Activated CD4-positive, alpha-beta memory T cell treated with anti-CD3 and anti-CD28 coated beads for 36 hours (primary cell): Measurements from ENCODE around the gene CLCN2. TPM values are rescaled to one million over a fixed set of nuclear protein-coding genes. Genes with fewer than 3 reads are reported as not detected.

Experiments
- CTCF ChIA-PET: fragments of 350-600 bp; sonication (Branson Sonifier 250); formaldehyde crosslinking; loops from one replicate; lab custom pipeline; 2021; ENCODE audit warnings: antibody characterized with exemption, inconsistent platforms; lab: Charles Lee
- POLR2A ChIA-PET: fragments of 350-600 bp; sonication (Branson Sonifier 250); formaldehyde crosslinking; loops from one replicate; lab custom pipeline; 2021; ENCODE audit warnings: antibody characterized with exemption; lab: Charles Lee
- DNase-seq: peaks from one replicate; pipeline ENCODE4 v3.0.0-alpha.2; 2020
- H3K27ac Mint-ChIP-seq: one replicate; pipeline ENCODE4 v1.8.0; 2021; ENCODE audit warnings: mixed read lengths
- H3K27me3 Mint-ChIP-seq: one replicate; pipeline ENCODE4 v1.8.0; 2021; ENCODE audit warnings: mixed read lengths
- H3K36me3 Mint-ChIP-seq: one replicate; pipeline ENCODE4 v1.8.0; 2021; ENCODE audit warnings: mixed read lengths
- H3K4me1 Mint-ChIP-seq: one replicate; pipeline ENCODE4 v1.8.0; 2021; ENCODE audit warnings: low read depth, mixed read lengths
- H3K4me3 Mint-ChIP-seq: one replicate; pipeline ENCODE4 v1.8.0; 2021; ENCODE audit warnings: mild to moderate bottlenecking, mixed read lengths
- H3K9me3 Mint-ChIP-seq: one replicate; pipeline ENCODE4 v1.8.0; 2021; ENCODE audit warnings: mixed read lengths
- intact Hi-C: fragments of 100-400 bp; cut with micrococcal nuclease; formaldehyde crosslinking; loops from one replicate; pipeline ENCODE4 v1.15.1; 2023
- total RNA-seq, 2 experiments: library from RNA; stranded (reverse); gene quantifications; one replicate each; pipeline ENCODE4 v1.2.3, GENCODE V29; 2021

CLCN2 gene
- total RNA-seq, 2 experiments from 2014 or later: 3.2 to 3.7 TPM

- Mint-ChIP-seq H3K27me3 (no peaks in the 10 kb centered on the region), H3K27ac (no peak overlapping the region), H3K36me3 (no peaks in the 10 kb centered on the region), H3K9me3 (no peaks in the 10 kb centered on the region), H3K4me3 (no peak overlapping the region), H3K4me1 (peaks cover 6% of the 10 kb centered on the region)
- intact Hi-C loops: no loop called here
- CTCF ChIA-PET: interaction anchor here (1.2 kb wide), 1 partner anchor 14 kb away, joined by 3 read pairs; no protein-coding TSS in a partner anchor
- POLR2A ChIA-PET: no interaction called here
- DNase-seq: no peak
Observed at GRCh38 chr3:184357248-184358123, 3.9 kb downstream of the CLCN2 start.

DNA sequence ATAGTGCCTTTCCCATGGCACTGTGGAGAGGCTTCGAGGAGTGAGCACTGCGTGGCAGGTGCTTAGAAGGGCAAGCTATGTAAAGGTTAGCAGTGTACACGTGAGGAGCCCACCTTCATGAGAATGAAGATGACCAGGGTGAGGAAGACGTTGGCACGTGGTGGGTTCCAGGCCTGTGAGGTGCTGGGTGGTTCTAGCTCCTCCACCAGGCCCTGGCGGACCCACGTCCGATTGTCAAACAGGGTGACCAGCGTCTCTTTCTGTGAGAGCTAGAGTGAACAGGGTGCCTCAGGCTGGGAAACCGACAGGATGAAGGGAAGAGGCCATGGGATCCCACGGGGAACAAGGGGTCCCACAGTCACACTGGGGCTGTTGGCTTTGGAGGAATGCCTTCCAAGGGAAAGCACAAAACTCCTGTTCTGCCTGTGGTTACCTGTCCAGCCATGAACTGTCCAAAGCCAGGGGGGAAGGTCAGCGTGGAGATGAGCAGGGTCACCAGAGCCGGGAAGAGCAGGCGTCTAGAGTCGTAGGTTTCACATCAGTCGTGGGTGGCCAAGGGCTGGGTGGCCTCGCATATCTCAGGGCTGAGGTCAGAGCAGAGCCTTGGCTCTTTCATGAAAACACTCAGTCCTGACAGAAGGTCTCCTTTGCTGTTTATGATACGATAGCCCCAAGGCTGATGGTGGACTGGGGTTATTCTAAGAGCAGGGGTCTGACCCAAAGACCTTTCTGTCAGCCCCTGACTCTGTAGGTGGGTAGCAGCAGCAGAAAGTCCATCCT is 6.0 kb downstream of the CLCN2 start:
- intact Hi-C loops: no loop called here
- Mint-ChIP-seq H3K4me1 (peaks cover 1% of the 10 kb centered on the region), H3K4me3 (no peak overlapping the region), H3K27me3 (no peaks in the 10 kb centered on the region), H3K9me3 (no peaks in the 10 kb centered on the region), H3K36me3 (no peaks in the 10 kb centered on the region), H3K27ac (no peak overlapping the region)
- no peak for DNase-seq
- POLR2A ChIA-PET: interaction anchor here (0.6 kb wide), 1 partner anchor 829 kb away, joined by 3 read pairs; no protein-coding TSS in a partner anchor
- CTCF ChIA-PET: interaction anchor here (0.6 to 3.7 kb wide), 7 partner anchors 10 to 189 kb away, joined by 3 to 23 read pairs (median 9); partner anchors contain the start of gene FAM131A

DNA sequence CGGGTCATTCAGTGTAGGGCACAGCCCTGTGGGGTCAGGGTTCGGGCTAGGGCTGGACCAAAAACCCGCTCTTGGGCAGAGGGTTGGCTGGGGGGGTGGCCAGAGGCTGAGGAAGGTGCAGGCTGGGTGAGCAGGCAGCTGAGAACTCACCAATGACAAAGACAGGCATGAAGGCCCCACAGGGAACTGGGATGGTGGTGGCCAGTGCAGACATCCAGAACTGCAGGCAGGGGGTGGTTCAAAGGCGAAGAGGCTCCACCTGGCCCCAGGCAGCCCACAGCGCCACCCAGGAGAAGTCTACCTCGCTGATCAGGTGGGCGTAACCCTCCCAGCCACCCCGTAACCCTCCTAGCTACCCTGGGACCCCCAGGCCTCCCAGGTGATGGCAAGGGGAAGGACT is 6.7 kb downstream of the CLCN2 start:
- H3K27ac Mint-ChIP-seq: no peak overlapping the region
- H3K36me3 Mint-ChIP-seq: no peaks in the 10 kb centered on the region
- H3K9me3 Mint-ChIP-seq: no peaks in the 10 kb centered on the region
- no peaks in the 10 kb centered on the region for H3K27me3 Mint-ChIP-seq
- POLR2A ChIA-PET: no interaction called here
- CTCF ChIA-PET: interaction anchor here (0.6 to 3.7 kb wide), 8 partner anchors 9 to 190 kb away, joined by 3 to 23 read pairs (median 8); partner anchors contain the start of gene FAM131A
- intact Hi-C loops: no loop called here
- no peak for DNase-seq
- H3K4me1 Mint-ChIP-seq: no peaks in the 10 kb centered on the region
- H3K4me3 Mint-ChIP-seq: no peak overlapping the region

DNA sequence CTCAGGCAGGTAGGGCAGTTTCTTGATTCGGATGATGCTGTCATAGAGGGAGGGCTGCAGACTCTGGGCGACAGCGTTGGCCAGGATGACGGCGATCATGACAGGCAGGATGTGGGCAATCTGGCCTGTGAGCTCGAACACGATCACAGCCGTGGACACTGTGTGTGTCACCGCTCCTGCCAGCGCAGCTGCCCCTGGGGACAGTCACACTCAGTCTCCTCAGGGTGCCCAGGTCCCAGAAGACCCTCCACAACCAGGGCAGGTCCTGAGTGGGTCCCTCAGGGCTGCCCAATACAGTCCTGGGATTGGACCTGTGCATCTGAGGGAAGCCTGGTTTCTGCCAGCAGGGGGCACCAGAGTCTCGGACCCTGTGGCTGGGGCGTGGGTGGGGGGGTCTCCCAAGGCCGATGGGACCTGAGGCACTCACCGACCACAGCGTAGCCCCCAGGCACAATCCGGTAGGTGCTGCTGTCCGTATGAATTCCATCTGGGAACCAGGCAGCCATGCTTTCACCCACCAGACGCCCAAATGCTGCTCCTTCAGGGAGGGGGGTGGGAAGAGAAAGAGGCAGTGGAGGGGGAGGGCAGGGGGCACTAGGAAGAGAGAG is 7.2 kb downstream of the CLCN2 start:
- no peaks in the 10 kb centered on the region for H3K36me3 Mint-ChIP-seq
- CTCF ChIA-PET: interaction anchor here (0.6 to 3.7 kb wide), 19 partner anchors 8 to 220 kb away, joined by 3 to 23 read pairs (median 6); partner anchors contain the start of genes CLCN2, FAM131A and POLR2H
- H3K27me3 Mint-ChIP-seq: no peaks in the 10 kb centered on the region
- intact Hi-C loops: no loop called here
- H3K27ac Mint-ChIP-seq: no peak overlapping the region
- no peak overlapping the region for H3K4me3 Mint-ChIP-seq
- peak; percentile 74 for DNase-seq
- POLR2A ChIA-PET: no interaction called here
- no peaks in the 10 kb centered on the region for H3K4me1 Mint-ChIP-seq
- H3K9me3 Mint-ChIP-seq: no peaks in the 10 kb centered on the region

DNA sequence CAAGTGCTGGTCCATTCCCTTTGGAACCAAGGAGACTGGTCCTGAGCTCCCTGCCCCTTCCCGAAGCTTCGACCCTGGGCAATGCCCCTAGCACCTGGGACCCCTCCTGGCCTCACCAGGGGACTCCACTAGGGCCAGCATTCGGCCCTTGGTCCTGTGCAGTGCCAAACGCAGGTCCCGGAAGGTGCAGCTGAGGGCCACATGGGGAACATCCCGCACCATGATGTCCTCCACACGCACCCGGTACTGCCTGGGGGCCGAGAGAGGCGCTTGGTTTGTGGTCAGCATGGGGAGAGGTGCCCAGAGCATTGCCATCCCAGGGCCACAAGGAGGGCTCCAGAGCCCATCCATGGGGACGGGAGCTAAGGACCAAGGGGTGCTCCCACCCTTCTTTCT is 7.9 kb downstream of the CLCN2 start:
- POLR2A ChIA-PET: no interaction called here
- CTCF ChIA-PET: interaction anchor here (0.7 to 3.7 kb wide), 18 partner anchors 8 to 219 kb away, joined by 3 to 23 read pairs (median 6); partner anchors contain the start of genes CLCN2, FAM131A and POLR2H
- intact Hi-C loops: no loop called here
- Mint-ChIP-seq H3K9me3 (no peaks in the 10 kb centered on the region), H3K27me3 (no peaks in the 10 kb centered on the region), H3K4me3 (no peak overlapping the region), H3K4me1 (no peaks in the 10 kb centered on the region), H3K36me3 (no peaks in the 10 kb centered on the region), H3K27ac (no peak overlapping the region)
- DNase-seq: no peak

DNA sequence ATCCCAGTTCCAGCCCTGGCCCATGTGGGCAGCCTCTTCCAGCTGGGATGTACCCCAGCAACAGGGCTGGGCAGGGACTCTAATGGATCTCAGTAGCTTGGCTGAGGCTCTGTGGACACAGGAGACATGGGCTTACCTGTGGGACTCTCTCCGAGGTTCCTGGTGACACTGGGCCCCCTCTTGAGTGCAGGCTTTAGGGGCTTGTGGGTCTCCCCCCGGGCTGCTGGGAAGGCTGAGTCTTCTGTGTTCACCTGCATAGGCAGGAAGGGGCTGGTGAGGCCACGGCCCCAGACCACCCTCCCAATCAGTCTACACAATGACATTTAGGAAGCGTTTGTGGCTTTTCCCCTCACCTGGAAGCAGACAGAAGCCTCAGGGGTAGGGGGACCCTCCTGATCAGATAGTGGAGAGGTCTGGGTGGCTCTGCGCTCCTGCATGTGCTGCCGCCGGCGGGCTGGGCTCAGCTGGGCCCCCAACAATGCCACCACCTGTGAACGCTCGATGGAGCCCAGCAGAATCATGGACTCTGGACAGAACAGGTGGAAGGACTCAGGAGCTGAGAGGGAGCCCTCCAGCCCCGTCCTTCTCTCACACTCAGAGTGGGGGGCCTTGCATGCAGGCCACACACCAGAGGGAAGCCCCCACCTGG is 8.4 kb downstream of the CLCN2 start:
- Mint-ChIP-seq H3K9me3 (no peaks in the 10 kb centered on the region), H3K27ac (no peak overlapping the region), H3K4me3 (no peak overlapping the region), H3K27me3 (no peaks in the 10 kb centered on the region), H3K36me3 (no peaks in the 10 kb centered on the region), H3K4me1 (no peaks in the 10 kb centered on the region)
- CTCF ChIA-PET: interaction anchor here (1.1 to 3.7 kb wide), 11 partner anchors 8 to 189 kb away, joined by 3 to 23 read pairs (median 6); partner anchors contain the start of genes CLCN2, FAM131A and POLR2H
- POLR2A ChIA-PET: no interaction called here
- intact Hi-C loops: no loop called here
- no peak for DNase-seq

DNA sequence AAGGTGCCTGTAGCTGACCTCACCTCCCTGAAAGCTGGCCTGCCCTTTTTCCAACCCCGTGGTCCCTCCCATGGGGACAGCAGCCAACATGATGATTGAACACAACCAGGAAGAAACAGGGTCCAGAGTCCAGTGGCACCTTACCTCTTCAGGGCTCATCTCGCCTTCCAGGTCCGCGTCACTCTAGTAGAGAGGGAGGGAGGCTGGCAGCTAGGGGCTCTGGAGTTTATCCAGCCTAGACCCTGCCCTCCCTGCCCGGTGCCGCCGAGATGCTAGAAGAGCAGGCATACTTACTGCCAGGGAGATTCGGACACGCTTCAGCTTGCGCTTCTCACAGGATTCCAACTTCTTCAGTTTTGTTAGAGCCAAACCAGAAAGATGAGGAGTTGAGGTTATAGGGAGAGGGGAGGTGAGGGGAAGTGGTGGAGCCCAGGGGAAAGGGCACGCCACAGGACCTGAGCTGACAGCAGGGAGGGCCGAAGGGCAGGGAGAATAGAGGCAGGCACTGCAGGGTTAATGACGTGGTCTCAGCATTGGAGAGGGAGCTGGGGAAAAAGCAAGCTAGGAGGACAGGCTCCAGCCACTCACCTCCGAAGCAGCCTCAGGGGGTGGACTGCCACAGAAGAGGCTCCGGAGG is 9.1 kb downstream of the CLCN2 start:
- Mint-ChIP-seq H3K36me3 (no peaks in the 10 kb centered on the region), H3K27me3 (no peaks in the 10 kb centered on the region), H3K4me3 (no peak overlapping the region), H3K27ac (no peak overlapping the region), H3K4me1 (no peaks in the 10 kb centered on the region), H3K9me3 (no peaks in the 10 kb centered on the region)
- intact Hi-C loops: no loop called here
- ChIA-PET CTCF (interaction anchor here (1.6 to 3.7 kb wide), 2 partner anchors 20 to 162 kb away, joined by 4 to 22 read pairs; no protein-coding TSS in a partner anchor), POLR2A (no interaction called here)
- no peak for DNase-seq

DNA sequence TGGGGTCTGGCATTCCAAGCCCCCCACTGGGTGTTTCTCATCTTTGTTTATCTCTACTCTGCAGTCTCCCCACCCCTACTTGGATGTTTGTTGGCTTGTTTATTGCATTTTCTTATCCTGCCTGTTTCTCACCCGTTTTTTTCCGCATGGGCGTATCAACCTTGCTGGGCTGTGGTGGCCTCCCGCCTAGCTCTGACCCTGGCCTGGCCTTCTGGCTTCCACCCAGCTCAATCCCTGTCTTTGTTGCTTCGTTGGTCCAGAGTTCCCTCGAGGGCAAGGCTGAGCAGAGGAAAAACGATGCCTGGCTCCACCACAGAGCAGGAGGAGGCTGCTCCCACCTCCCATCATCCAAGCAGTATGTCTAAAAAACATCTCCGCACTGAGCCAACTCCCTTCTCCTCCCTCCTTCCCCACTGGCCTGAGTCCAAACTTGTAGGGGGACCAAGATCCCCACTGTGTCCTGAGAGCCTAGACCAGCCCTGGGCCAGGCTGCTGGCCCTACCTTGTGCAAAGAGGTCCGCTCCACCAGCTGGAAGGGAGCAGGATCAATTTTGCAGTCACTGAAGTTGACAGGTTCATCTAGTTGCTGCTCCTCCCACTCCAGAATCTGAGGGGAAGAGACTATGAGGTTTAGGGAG is 9.8 kb downstream of the CLCN2 start:
- Mint-ChIP-seq H3K27me3 (no peaks in the 10 kb centered on the region), H3K27ac (no peak overlapping the region), H3K4me3 (no peak overlapping the region), H3K9me3 (no peaks in the 10 kb centered on the region), H3K4me1 (no peaks in the 10 kb centered on the region), H3K36me3 (no peaks in the 10 kb centered on the region)
- intact Hi-C loops: no loop called here
- ChIA-PET POLR2A (no interaction called here), CTCF (interaction anchor here (1.6 kb wide), 1 partner anchor 162 kb away, joined by 4 read pairs; no protein-coding TSS in a partner anchor)
- DNase-seq: no peak

- no peak overlapping the region for H3K27ac Mint-ChIP-seq
- H3K4me1 Mint-ChIP-seq: no peaks in the 10 kb centered on the region
- no peaks in the 10 kb centered on the region for H3K27me3 Mint-ChIP-seq
- POLR2A ChIA-PET: no interaction called here
- intact Hi-C loops: no loop called here
- H3K36me3 Mint-ChIP-seq: no peaks in the 10 kb centered on the region
- DNase-seq: no peak
- H3K4me3 Mint-ChIP-seq: no peak overlapping the region
- H3K9me3 Mint-ChIP-seq: no peaks in the 10 kb centered on the region
- CTCF ChIA-PET: no interaction called here
Observed at GRCh38 chr3:184350618-184351017, 10.8 kb downstream of the CLCN2 start.

GRCh38 chr3:184349563-184350470 is 11.6 kb downstream of the CLCN2 start:
- Mint-ChIP-seq H3K27me3 (no peaks in the 10 kb centered on the region), H3K9me3 (no peaks in the 10 kb centered on the region), H3K4me3 (no peak overlapping the region), H3K4me1 (no peaks in the 10 kb centered on the region), H3K36me3 (peaks cover 2% of the 10 kb centered on the region), H3K27ac (no peak overlapping the region)
- no peak for DNase-seq
- ChIA-PET POLR2A (no interaction called here), CTCF (interaction anchor here (1.0 kb wide), 1 partner anchor 11 kb away, joined by 3 read pairs; no protein-coding TSS in a partner anchor)
- intact Hi-C loops: no loop called here
